ENCODE data around the gene AMACR. TPM values are rescaled to one million over a fixed set of nuclear protein-coding genes. Genes with fewer than 3 reads are reported as not detected.

AMACR gene
- total and polyA plus RNA-seq, 2 experiments from 2014 or later = 6.7 to 12.6 TPM

DNA sequence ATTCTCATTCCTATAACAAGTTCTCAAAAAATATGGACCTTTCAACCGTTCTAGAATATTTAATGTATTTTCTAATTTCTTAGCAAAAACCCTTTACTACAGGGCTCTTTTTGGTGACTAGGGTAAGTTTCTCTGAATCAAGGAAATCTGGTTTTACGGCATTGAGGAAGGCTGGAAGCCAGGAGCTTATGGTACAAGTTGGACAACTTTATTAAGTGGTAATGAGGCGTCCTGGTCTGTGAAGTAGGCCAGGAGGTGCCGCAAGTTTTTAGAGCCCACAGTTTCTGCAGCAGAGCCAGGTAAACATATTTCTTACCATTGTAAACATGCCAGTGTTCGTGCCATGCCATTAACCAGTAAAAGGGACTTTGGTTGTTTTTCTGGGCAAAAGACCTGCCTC lies 49.7 kb upstream of the AMACR start (continued):
- TF ChIP-seq ETS1 (IDR thresholded peaks at IDR 0.05) (no peak), EZH2phosphoT487 (IDR thresholded peaks at IDR 0.05; ENCODE audit: unreplicated experiment) (no peak), NANOG (IDR thresholded peaks at IDR 0.05; ENCODE audit: borderline replicate concordance) (no peak), ZNF114 (CRISPR knock-in tag; IDR thresholded peaks at IDR 0.05) (no peak), CREB1 (CRISPR knock-in tag; IDR thresholded peaks at IDR 0.05; ENCODE audit: low read depth) (no peak), REST (IDR thresholded peaks at IDR 0.05; ENCODE audit: unreplicated experiment) (no peak), STAT1 (IDR thresholded peaks at IDR 0.05; ENCODE audit: unreplicated experiment) (no peak), ZNF331 (CRISPR knock-in tag; IDR thresholded peaks at IDR 0.05; ENCODE audit: low read depth) (no peak)
- TF ChIP-seq, protein P1, sequence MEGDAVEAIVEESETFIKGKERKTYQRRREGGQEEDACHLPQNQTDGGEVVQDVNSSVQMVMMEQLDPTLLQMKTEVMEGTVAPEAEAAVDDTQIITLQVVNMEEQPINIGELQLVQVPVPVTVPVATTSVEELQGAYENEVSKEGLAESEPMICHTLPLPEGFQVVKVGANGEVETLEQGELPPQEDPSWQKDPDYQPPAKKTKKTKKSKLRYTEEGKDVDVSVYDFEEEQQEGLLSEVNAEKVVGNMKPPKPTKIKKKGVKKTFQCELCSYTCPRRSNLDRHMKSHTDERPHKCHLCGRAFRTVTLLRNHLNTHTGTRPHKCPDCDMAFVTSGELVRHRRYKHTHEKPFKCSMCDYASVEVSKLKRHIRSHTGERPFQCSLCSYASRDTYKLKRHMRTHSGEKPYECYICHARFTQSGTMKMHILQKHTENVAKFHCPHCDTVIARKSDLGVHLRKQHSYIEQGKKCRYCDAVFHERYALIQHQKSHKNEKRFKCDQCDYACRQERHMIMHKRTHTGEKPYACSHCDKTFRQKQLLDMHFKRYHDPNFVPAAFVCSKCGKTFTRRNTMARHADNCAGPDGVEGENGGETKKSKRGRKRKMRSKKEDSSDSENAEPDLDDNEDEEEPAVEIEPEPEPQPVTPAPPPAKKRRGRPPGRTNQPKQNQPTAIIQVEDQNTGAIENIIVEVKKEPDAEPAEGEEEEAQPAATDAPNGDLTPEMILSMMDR (conservative IDR thresholded peaks at IDR 0.05; ENCODE audit: low read depth in 2 of 2) = no peak

DNA sequence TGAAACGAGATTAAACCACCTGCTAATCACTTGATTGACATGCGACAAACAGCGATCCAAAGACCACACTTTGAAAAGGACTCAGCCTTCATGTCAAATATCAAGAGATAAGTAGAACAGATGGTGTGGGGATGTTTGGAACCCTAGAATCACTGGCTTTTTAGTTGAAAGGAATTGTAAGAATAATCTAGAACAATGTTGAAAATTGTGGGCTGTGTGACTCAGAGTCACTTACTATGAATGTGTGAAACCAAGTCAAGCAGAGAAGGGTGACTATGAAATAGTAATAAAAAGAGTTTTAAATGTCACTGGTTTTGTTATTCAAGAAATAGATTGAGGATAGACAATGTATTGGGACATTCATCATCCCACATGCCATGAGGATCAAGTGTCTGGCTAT lies 49.3 kb upstream of the AMACR start:
- Histone ChIP-seq H3K27ac (ENCODE audit: low read depth) (no peak overlapping the region), H3K27me3 (ENCODE audit: insufficient read depth) (no peaks in the 10 kb centered on the region), H3K79me2 (replicated peaks; ENCODE audit: insufficient read depth) (no peaks in the 10 kb centered on the region), H3K9me2 (ENCODE audit: insufficient read depth) (no peaks in the 10 kb centered on the region), H3F3A (replicated peaks; ENCODE audit: low read depth) (no peaks in the 10 kb centered on the region), H4K20me1 (replicated peaks; ENCODE audit: insufficient read depth) (no peaks in the 10 kb centered on the region; the same call in 1 of the 2 replicates), H3K4me1 (ENCODE audit: insufficient read depth) (no peaks in the 10 kb centered on the region), H3K4me3 (no peak overlapping the region), H2AFZ (no peak overlapping the region), H3K4me2 (no peak overlapping the region), H3K36me3 (ENCODE audit: insufficient read depth) (no peaks in the 10 kb centered on the region)
- peaks cover 19% of the 10 kb centered on the region; the same call in 2 of the 3 replicates for H3K36me3 Mint-ChIP-seq (ENCODE audit: low read depth)
- no peak for DNase-seq (ENCODE audit: low spot score)
- peaks cover 16% of the 10 kb centered on the region for H3K9me3 Mint-ChIP-seq
- no peak overlapping the region for H3K27ac Mint-ChIP-seq
- H3K4me1 Mint-ChIP-seq = no peaks in the 10 kb centered on the region
- H3K27me3 Mint-ChIP-seq (ENCODE audit: insufficient read depth, low read depth, poor library complexity) = no peaks in the 10 kb centered on the region
- H3K4me3 Mint-ChIP-seq = no peak overlapping the region
- ATAC-seq = no peak
- no peak for TF ChIP-seq ZNF462 (CRISPR knock-in tag; IDR thresholded peaks at IDR 0.05)
- no peak for TF ChIP-seq EZH2phosphoT487 (IDR thresholded peaks at IDR 0.05; ENCODE audit: unreplicated experiment)
- TF ChIP-seq STAT1 (IDR thresholded peaks at IDR 0.05; ENCODE audit: unreplicated experiment) = no peak
- no peak for TF ChIP-seq JUNB (IDR thresholded peaks at IDR 0.05; ENCODE audit: unreplicated experiment)
- no peak for TF ChIP-seq EZH2 (IDR thresholded peaks at IDR 0.05; ENCODE audit: low read depth, unreplicated experiment)
